Transverse colon (tissue), 3 donors: ENCODE results near the gene MGAT3.

ENCODE experiments used
- CTCF ChIP-seq, 5 experiments: fragments of 200-600 bp in 3 of 5; fragments of 450-650 bp in 2 of 5; sonication (generic) in 3 of 5; IDR thresholded peaks; 1 replicate in 2 of 5; 2 replicates in 3 of 5; pipeline ENCODE4 v1.5.1; 2016 to 2017; ENCODE audit warnings: antibody characterized with exemption in 5 of 5, inconsistent platforms in 3 of 5, mild to moderate bottlenecking in 2 of 5, moderate library complexity in 1 of 5
- POLR2A ChIP-seq: fragments of 450-650 bp; IDR thresholded peaks from one replicate; pipeline ENCODE4 v1.6.1; 2016; ENCODE audit warnings: antibody characterized with exemption, mild to moderate bottlenecking, moderate library complexity

GRCh38 chr22:39513791-39514190 lies 57.0 kb downstream of the MGAT3 start:
- TF ChIP-seq POLR2A (no peak), CTCF (IDR thresholded peaks at IDR 0.05) (no peak)
